Esophagus (tissue), 2 donors: ENCODE measurements around the gene C1QC. TPM values are rescaled to one million over a fixed set of nuclear protein-coding genes. Genes with fewer than 3 reads are reported as not detected.

Experiments
- H3K27ac ChIP-seq, 2 donors: one replicate each; pipeline ENCODE4 v1.5.1; 2013; ENCODE audit warnings: low read depth in 2 of 2, mild to moderate bottlenecking in 2 of 2, inconsistent platforms in 1 of 2, low read length in 1 of 2, moderate library complexity in 1 of 2
- H3K27me3 ChIP-seq, 2 donors: one replicate each; pipeline ENCODE4 v1.6.1; 2013; ENCODE audit warnings: low read length in 2 of 2, control low read depth in 1 of 2, mild to moderate bottlenecking in 1 of 2; ENCODE audit not compliant: insufficient read depth in 2 of 2, control insufficient read depth in 1 of 2
- H3K36me3 ChIP-seq, 2 donors: one replicate each; pipeline ENCODE4 v1.6.1; 2013; ENCODE audit warnings: low read length in 1 of 2; ENCODE audit not compliant: control insufficient read depth in 2 of 2, insufficient read depth in 2 of 2
- H3K4me1 ChIP-seq, 2 donors: one replicate each; pipeline ENCODE4 v1.6.1; 2013; ENCODE audit warnings: low read length in 1 of 2; ENCODE audit not compliant: control insufficient read depth in 2 of 2, insufficient read depth in 2 of 2
- H3K4me3 ChIP-seq, 2 donors: one replicate each; pipeline ENCODE4 v1.5.1; 2013; ENCODE audit warnings: low read length in 2 of 2, mild to moderate bottlenecking in 2 of 2, low read depth in 1 of 2, moderate library complexity in 1 of 2
- H3K9me3 ChIP-seq, 2 donors: one replicate each; pipeline ENCODE4 v1.6.1; 2013; ENCODE audit warnings: mild to moderate bottlenecking in 2 of 2, low read depth in 1 of 2, low read length in 1 of 2, moderate library complexity in 1 of 2; ENCODE audit not compliant: control insufficient read depth in 2 of 2, insufficient read depth in 1 of 2
- WGBS, 2 donors: extraction: QIAGEN DNeasy Blood & Tissue Kit; methylation state at CpG; one replicate each; pipeline ENCODE4 v1.1.7; 2013; 5-methylcytosine and 5-hydroxymethylcytosine counted together
- polyA plus RNA-seq, 2 donors: library from polyadenylated mRNA; stranded (reverse); fragments of 200-250 nt; gene quantifications; one replicate each; pipeline ENCODE4 v1.2.3, GENCODE V29; 2013
- donor health status: healthy with polysubstance abuse.
- donor health status: Bipolar disorder and iron deficiency.

The C1QC gene
- polyA plus RNA-seq, 2 donors: 9.4 to 18.5 TPM

GRCh38 chr1:22602060-22602740 is 41.2 kb upstream of the C1QC start:
- WGBS, 2 donors: 82 to 83% methylated on average over 18 of the region's 18 CpGs
- Histone ChIP-seq H3K4me3 (no peak overlapping the region), H3K27me3 (no peaks in the 10 kb centered on the region), H3K27ac (no peak overlapping the region), H3K36me3 (no peaks in the 10 kb centered on the region), H3K9me3 (peaks cover 0 to 3% of the 10 kb centered on the region in 2 donors), H3K4me1 (peaks cover 0 to 6% of the 10 kb centered on the region in 2 donors)

DNA sequence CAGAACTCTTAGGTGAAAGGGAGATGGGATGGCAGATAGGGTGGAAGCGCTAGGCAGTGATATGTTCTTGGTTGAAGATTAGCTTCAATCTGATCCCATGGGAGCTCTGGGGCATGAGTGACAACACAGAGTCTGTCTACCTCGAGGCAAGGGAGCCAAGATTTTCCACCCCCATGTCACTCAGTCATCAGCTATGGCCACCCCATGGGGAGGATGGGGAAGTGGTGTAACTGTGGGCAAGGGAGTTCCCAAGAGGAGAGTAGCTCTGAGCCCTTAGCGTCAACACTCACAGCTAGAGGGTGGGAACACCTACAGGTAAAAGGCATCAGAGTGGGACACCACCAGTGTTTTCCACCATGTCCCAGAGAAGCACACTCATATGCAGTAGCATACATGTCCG is 37.3 kb upstream of the C1QC start:
- Histone ChIP-seq H3K4me1 (no peaks in the 10 kb centered on the region), H3K4me3 (no peak overlapping the region), H3K27me3 (no peaks in the 10 kb centered on the region), H3K27ac (no peak overlapping the region), H3K9me3 (no peaks in the 10 kb centered on the region), H3K36me3 (no peaks in the 10 kb centered on the region)
- 49 to 52% methylated on average over 4 of the region's 4 CpGs for WGBS, 2 donors

DNA sequence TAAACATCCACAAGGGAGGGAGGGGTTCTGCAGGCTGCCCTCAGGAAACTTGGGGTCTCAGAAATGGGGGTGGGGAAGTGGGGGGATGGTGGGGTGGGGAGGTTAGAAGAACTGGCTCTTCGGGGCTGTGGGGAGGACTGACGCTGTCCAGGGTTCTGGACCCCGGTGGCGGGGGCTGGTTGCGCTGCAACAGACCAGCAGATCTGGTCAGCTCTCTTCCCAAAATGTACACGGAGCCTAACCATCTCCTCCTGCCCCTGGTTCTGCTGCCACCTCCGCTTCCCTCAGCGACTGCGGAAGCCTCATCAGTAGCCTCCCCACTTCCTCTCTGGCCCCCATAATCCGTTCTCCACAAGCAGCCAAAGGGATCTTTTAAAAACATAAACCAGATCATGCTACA is 36.3 kb upstream of the C1QC start:
- H3K4me1 ChIP-seq: no peaks in the 10 kb centered on the region
- no peak overlapping the region for H3K27ac ChIP-seq
- H3K36me3 ChIP-seq: no peaks in the 10 kb centered on the region
- no peaks in the 10 kb centered on the region for H3K27me3 ChIP-seq
- no peaks in the 10 kb centered on the region for H3K9me3 ChIP-seq
- no peak overlapping the region for H3K4me3 ChIP-seq
- WGBS, 2 donors: 8 to 11% methylated on average over 10 of the region's 10 CpGs

GRCh38 chr1:22608361-22608760 is 35.1 kb upstream of the C1QC start:
- H3K27me3 ChIP-seq: no peaks in the 10 kb centered on the region
- no peaks in the 10 kb centered on the region for H3K4me1 ChIP-seq
- 33 to 63% methylated on average over 2 to 3 of the region's 3 CpGs for WGBS, 2 donors
- H3K9me3 ChIP-seq: no peaks in the 10 kb centered on the region
- H3K27ac ChIP-seq: no peak overlapping the region
- no peaks in the 10 kb centered on the region for H3K36me3 ChIP-seq
- no peak overlapping the region for H3K4me3 ChIP-seq

- H3K4me3 ChIP-seq: no peak overlapping the region
- H3K27me3 ChIP-seq: no peaks in the 10 kb centered on the region
- WGBS, 2 donors: 16 to 23% methylated on average over 6 of the region's 6 CpGs
- H3K9me3 ChIP-seq: no peaks in the 10 kb centered on the region
- no peaks in the 10 kb centered on the region for H3K4me1 ChIP-seq
- no peaks in the 10 kb centered on the region for H3K36me3 ChIP-seq
- no peak overlapping the region for H3K27ac ChIP-seq
These were observed 34.1 kb upstream of the C1QC start for GRCh38 chr1:22609291-22609690.

- no peaks in the 10 kb centered on the region for H3K27me3 ChIP-seq
- WGBS, 2 donors: 19 to 24% methylated on average over 7 of the region's 7 CpGs
These were observed 31.9 kb upstream of the C1QC start for GRCh38 chr1:22611530-22611947.

GRCh38 chr1:22612671-22613571 is 30.5 kb upstream of the C1QC start:
- H3K4me1 ChIP-seq: no peaks in the 10 kb centered on the region
- no peaks in the 10 kb centered on the region for H3K27me3 ChIP-seq
- no peak overlapping the region for H3K4me3 ChIP-seq
- H3K27ac ChIP-seq: no peak overlapping the region
- H3K36me3 ChIP-seq: no peaks in the 10 kb centered on the region
- 41 to 42% methylated on average over 12 of the region's 12 CpGs for whole genome bisulfite sequencing, 2 donors
- H3K9me3 ChIP-seq: no peaks in the 10 kb centered on the region

More at GRCh38 chr1:22611530-22611947, 31.9 kb upstream of the C1QC start:
- Histone ChIP-seq H3K4me3 (no peak overlapping the region), H3K9me3 (no peaks in the 10 kb centered on the region), H3K27ac (no peak overlapping the region), H3K4me1 (no peaks in the 10 kb centered on the region), H3K36me3 (no peaks in the 10 kb centered on the region)

- H3K27ac ChIP-seq: no peak overlapping the region
- no peaks in the 10 kb centered on the region for H3K27me3 ChIP-seq
- no peak overlapping the region for H3K4me3 ChIP-seq
- H3K4me1 ChIP-seq: no peaks in the 10 kb centered on the region
- H3K36me3 ChIP-seq: no peaks in the 10 kb centered on the region
- H3K9me3 ChIP-seq: no peaks in the 10 kb centered on the region
- 66 to 69% methylated on average over 5 of the region's 5 CpGs for WGBS, 2 donors
These were observed 29.9 kb upstream of the C1QC start for GRCh38 chr1:22613572-22613918.

GRCh38 chr1:22613951-22614350 is 29.5 kb upstream of the C1QC start:
- no peaks in the 10 kb centered on the region for H3K4me1 ChIP-seq
- H3K27me3 ChIP-seq: no peaks in the 10 kb centered on the region
- no peaks in the 10 kb centered on the region for H3K9me3 ChIP-seq
- no peak overlapping the region for H3K27ac ChIP-seq
- no peak overlapping the region for H3K4me3 ChIP-seq
- WGBS, 2 donors: 42 to 43% methylated on average over 9 to 12 of the region's 12 CpGs
- H3K36me3 ChIP-seq: no peaks in the 10 kb centered on the region
